ENCODE results near the gene TSPYL1. TPM values are rescaled to one million over a fixed set of nuclear protein-coding genes. Genes with fewer than 3 reads are reported as not detected.

The TSPYL1 gene
- total RNA-seq, 4 donors from 2014 or later: 48.0 to 95.2 (median 67.0) TPM

DNA sequence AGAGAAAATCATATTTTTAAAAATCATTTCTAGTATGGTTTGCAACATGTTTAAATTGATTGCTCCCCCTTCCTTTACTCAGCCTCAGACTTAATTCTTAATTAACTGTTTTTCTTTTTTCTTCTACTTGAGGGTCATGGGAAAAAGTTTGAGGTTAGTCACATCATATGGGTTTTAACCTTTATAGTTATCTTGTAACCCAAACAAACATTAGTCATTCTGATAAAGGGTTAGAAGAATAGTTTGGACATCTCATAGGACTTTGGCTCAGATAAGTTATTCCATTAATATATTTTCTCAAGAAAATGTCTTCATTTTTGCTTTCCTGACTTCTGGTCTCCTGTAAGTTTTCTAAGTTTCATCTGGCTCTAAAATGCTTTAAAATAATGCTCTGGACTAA is 34.5 kb upstream of the TSPYL1 start:
- no peak overlapping the region for H3K27ac ChIP-seq
- H3K36me3 ChIP-seq: no peaks in the 10 kb centered on the region
- no peaks in the 10 kb centered on the region for H3K27me3 ChIP-seq
- DNase-seq (ENCODE audit: low spot score in 2 of 2): no peak
- H3K4me1 ChIP-seq: peaks cover 30% of the 10 kb centered on the region
- TF ChIP-seq POLR2A (IDR thresholded peaks at IDR 0.05): no peak
- TF ChIP-seq EP300 (IDR thresholded peaks at IDR 0.05): no peak
- TF ChIP-seq POLR2AphosphoS5 (IDR thresholded peaks at IDR 0.05): no peak
- TF ChIP-seq, protein P1, sequence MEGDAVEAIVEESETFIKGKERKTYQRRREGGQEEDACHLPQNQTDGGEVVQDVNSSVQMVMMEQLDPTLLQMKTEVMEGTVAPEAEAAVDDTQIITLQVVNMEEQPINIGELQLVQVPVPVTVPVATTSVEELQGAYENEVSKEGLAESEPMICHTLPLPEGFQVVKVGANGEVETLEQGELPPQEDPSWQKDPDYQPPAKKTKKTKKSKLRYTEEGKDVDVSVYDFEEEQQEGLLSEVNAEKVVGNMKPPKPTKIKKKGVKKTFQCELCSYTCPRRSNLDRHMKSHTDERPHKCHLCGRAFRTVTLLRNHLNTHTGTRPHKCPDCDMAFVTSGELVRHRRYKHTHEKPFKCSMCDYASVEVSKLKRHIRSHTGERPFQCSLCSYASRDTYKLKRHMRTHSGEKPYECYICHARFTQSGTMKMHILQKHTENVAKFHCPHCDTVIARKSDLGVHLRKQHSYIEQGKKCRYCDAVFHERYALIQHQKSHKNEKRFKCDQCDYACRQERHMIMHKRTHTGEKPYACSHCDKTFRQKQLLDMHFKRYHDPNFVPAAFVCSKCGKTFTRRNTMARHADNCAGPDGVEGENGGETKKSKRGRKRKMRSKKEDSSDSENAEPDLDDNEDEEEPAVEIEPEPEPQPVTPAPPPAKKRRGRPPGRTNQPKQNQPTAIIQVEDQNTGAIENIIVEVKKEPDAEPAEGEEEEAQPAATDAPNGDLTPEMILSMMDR (IDR thresholded peaks at IDR 0.05): no peak
- H3K4me3 ChIP-seq: no peak overlapping the region
- no peaks in the 10 kb centered on the region for H3K9me3 ChIP-seq

DNA sequence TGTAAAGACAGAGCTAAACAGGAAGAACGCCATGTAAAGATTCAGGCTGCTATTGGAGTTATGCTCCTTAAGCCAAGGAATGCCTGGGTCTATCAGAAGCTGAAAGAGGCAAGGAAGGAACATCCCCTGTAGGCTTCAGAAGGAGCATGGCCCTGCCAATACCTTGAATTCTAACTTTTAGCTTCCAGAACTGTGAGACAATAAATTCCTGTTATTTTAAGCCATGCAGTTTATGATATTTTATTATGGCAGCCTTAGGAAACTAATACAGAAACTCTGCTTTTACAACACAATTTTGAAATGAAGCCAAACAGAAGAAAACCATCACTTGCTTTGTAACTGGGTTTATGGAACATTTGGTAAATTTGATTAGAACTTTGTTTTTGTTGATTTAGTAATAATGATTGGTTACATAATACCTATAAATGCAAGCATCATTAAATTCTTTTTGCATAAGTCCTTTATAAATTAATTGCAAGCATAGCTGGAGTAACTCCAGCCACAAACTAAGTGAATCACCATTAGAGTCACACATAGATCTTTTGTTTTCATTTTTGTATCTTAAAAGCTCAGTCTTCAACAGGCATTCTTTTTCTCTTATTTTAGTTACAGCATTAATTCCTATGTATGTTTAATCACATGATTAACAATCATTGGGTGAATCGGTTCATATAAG is 33.5 kb upstream of the TSPYL1 start:
- H3K27ac ChIP-seq: no peak overlapping the region
- no peak overlapping the region for H3K4me3 ChIP-seq
- H3K27me3 ChIP-seq: no peaks in the 10 kb centered on the region
- 73% methylated on average over 2 of the region's 2 CpGs for WGBS
- peaks cover 30% of the 10 kb centered on the region for H3K4me1 ChIP-seq
- no peaks in the 10 kb centered on the region for H3K36me3 ChIP-seq
- DNase-seq (ENCODE audit: low spot score in 2 of 2): no peak
- H3K9me3 ChIP-seq: no peaks in the 10 kb centered on the region
- TF ChIP-seq POLR2AphosphoS5 (IDR thresholded peaks at IDR 0.05): no peak
- no peak for TF ChIP-seq POLR2A (IDR thresholded peaks at IDR 0.05)
- TF ChIP-seq, protein P1 (IDR thresholded peaks at IDR 0.05): no peak
- no peak for TF ChIP-seq EP300 (IDR thresholded peaks at IDR 0.05)

DNA sequence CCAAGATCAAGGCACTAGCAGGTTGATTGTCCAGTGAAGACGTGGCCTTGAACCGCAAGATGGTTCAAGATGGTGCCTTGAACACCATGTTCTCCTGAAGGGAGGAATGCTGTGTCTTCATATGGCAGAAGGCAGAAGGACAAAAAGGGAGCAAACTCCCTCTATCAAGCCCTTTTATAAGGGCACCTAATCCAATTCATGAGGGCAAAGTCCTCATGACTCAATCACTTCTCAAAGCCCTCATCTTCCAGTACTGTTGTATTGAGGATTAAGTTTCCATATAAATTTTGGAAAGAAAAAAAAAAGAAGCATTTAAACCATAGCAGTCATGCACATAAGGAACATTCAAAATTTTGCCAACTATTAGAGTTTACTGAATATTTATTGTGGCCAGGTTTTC is 29.9 kb upstream of the TSPYL1 start:
- no peak for TF ChIP-seq EP300 (IDR thresholded peaks at IDR 0.05)
- TF ChIP-seq, protein P1 (IDR thresholded peaks at IDR 0.05): no peak
- TF ChIP-seq POLR2A (IDR thresholded peaks at IDR 0.05): no peak
- TF ChIP-seq POLR2AphosphoS5 (IDR thresholded peaks at IDR 0.05): no peak
- H3K27ac ChIP-seq: no peak overlapping the region
- no peaks in the 10 kb centered on the region for H3K27me3 ChIP-seq
- WGBS: 48% methylated on average over 2 of the region's 2 CpGs
- DNase-seq (ENCODE audit: low spot score in 2 of 2): no peak
- H3K36me3 ChIP-seq: no peaks in the 10 kb centered on the region
- no peaks in the 10 kb centered on the region for H3K9me3 ChIP-seq
- H3K4me1 ChIP-seq: peaks cover 18% of the 10 kb centered on the region
- no peak overlapping the region for H3K4me3 ChIP-seq

DNA sequence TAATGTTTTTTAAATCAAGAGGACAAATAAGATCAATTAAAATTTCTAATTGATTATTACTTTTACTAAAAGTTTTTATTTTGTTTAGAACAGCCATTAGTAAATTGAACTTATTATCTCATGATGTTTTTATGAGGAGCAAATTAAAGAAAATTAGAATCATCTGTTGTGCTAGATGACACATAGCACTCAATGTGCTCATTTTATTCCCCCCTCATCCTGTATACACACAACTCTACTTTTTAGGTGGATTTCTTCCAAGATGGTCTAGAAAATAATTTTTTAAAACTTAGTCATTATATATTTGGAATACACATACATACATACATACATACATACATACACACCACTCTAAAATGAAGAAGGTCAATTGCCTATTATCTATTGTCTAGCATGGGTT is 29.3 kb upstream of the TSPYL1 start:
- no peak for DNase-seq (ENCODE audit: low spot score in 2 of 2)
- TF ChIP-seq POLR2A (IDR thresholded peaks at IDR 0.05) (no peak), EP300 (IDR thresholded peaks at IDR 0.05) (no peak), POLR2AphosphoS5 (IDR thresholded peaks at IDR 0.05) (no peak)
- TF ChIP-seq, protein P1 (IDR thresholded peaks at IDR 0.05): no peak
- no peak overlapping the region for H3K4me3 ChIP-seq
- H3K27me3 ChIP-seq: no peaks in the 10 kb centered on the region
- H3K27ac ChIP-seq: no peak overlapping the region
- no peaks in the 10 kb centered on the region for H3K9me3 ChIP-seq
- peaks cover 13% of the 10 kb centered on the region for H3K4me1 ChIP-seq
- no peaks in the 10 kb centered on the region for H3K36me3 ChIP-seq

DNA sequence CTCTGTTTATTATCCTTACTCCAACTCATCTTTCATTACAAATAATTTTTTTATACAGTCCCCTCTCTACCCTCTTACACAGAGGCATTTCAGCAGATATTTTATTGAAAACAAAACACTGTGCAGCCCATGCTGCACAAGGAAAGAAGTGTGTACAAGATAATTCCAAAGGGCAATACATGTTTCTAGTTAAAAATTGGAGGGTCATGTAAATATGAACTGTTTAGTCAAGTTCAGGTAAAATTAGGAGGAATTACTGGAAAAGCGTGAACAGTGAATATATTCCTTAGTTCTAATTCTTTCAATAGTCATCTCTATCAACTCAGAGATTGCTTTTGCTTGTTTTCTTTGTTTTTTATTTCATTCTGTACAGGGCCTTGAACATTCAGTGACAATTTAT is 27.9 kb upstream of the TSPYL1 start:
- Histone ChIP-seq H3K36me3 (no peaks in the 10 kb centered on the region), H3K27ac (no peak overlapping the region), H3K4me1 (peaks cover 4% of the 10 kb centered on the region), H3K4me3 (no peak overlapping the region), H3K27me3 (no peaks in the 10 kb centered on the region), H3K9me3 (no peaks in the 10 kb centered on the region)
- DNase-seq (ENCODE audit: low spot score in 2 of 2): no peak
- WGBS: 93% methylated on average over 1 of the region's 1 CpG
- no peak for TF ChIP-seq POLR2A (IDR thresholded peaks at IDR 0.05)
- no peak for TF ChIP-seq EP300 (IDR thresholded peaks at IDR 0.05)
- TF ChIP-seq, protein P1 (IDR thresholded peaks at IDR 0.05): no peak
- no peak for TF ChIP-seq POLR2AphosphoS5 (IDR thresholded peaks at IDR 0.05)

Measured in suprapubic skin (tissue), 4 donors.